ENCODE data around the gene ABLIM1.

Gene ABLIM1

GRCh38 chr10:114403541-114404161 is 254.4 kb downstream of the ABLIM1 start:
- Histone ChIP-seq H3K27me3 (ENCODE audit: control insufficient read depth in 1 of 2, insufficient read depth in 2 of 2, low read length in 2 of 2) (peaks cover 0 to 9% of the 10 kb centered on the region in 2 donors), H3K4me3 (ENCODE audit: low read depth in 1 of 2, low read length in 2 of 2) (peak overlapping the region; percentile 59 to 64), H3K36me3 (ENCODE audit: insufficient read depth, low read length) (no peaks in the 10 kb centered on the region), H3K4me1 (ENCODE audit: insufficient read depth, low read length) (peaks cover 49% of the 10 kb centered on the region), H3K9ac (ENCODE audit: low read length) (peak overlapping the region; percentile 34), H3K27ac (ENCODE audit: low read depth, low read length) (peak overlapping the region; percentile 56), H3K9me3 (ENCODE audit: low read length) (no peaks in the 10 kb centered on the region)

GRCh38 chr10:114402871-114403540 is 255.1 kb downstream of the ABLIM1 start:
- peaks cover 55% of the 10 kb centered on the region for H3K4me1 ChIP-seq (ENCODE audit: insufficient read depth, low read length)
- peak overlapping the region; percentile 10 for H3K27ac ChIP-seq (ENCODE audit: low read depth, low read length)
- no peaks in the 10 kb centered on the region for H3K36me3 ChIP-seq (ENCODE audit: insufficient read depth, low read length)
- no peaks in the 10 kb centered on the region for H3K9me3 ChIP-seq (ENCODE audit: low read length)
- peak overlapping the region; percentile 59 to 64 for H3K4me3 ChIP-seq (ENCODE audit: low read depth in 1 of 2, low read length in 2 of 2)
- H3K9ac ChIP-seq (ENCODE audit: low read length), result peak overlapping the region; percentile 34
- H3K27me3 ChIP-seq (ENCODE audit: control insufficient read depth in 1 of 2, insufficient read depth in 2 of 2, low read length in 2 of 2), result peaks cover 0 to 9% of the 10 kb centered on the region in 2 donors

- Histone ChIP-seq H3K4me1 (ENCODE audit: insufficient read depth, low read length) (peaks cover 55% of the 10 kb centered on the region), H3K9me3 (ENCODE audit: low read length) (no peaks in the 10 kb centered on the region), H3K27me3 (ENCODE audit: control insufficient read depth in 1 of 2, insufficient read depth in 2 of 2, low read length in 2 of 2) (peaks cover 0 to 9% of the 10 kb centered on the region in 2 donors), H3K36me3 (ENCODE audit: insufficient read depth, low read length) (no peaks in the 10 kb centered on the region), H3K9ac (ENCODE audit: low read length) (no peak overlapping the region), H3K27ac (ENCODE audit: low read depth, low read length) (no peak overlapping the region), H3K4me3 (ENCODE audit: low read depth in 1 of 2, low read length in 2 of 2) (no peak overlapping the region)
Observed at GRCh38 chr10:114402233-114402632, 255.8 kb downstream of the ABLIM1 start.

GRCh38 chr10:114401195-114401791 is 256.8 kb downstream of the ABLIM1 start:
- H3K4me3 ChIP-seq (ENCODE audit: low read depth in 1 of 2, low read length in 2 of 2), result no peak overlapping the region

GRCh38 chr10:114400091-114400490 is 258.0 kb downstream of the ABLIM1 start:
- Histone ChIP-seq H3K9ac (ENCODE audit: low read length) (no peak overlapping the region), H3K9me3 (ENCODE audit: low read length) (no peaks in the 10 kb centered on the region), H3K36me3 (ENCODE audit: insufficient read depth, low read length) (no peaks in the 10 kb centered on the region), H3K4me1 (ENCODE audit: insufficient read depth, low read length) (peaks cover 55% of the 10 kb centered on the region), H3K27ac (ENCODE audit: low read depth, low read length) (no peak overlapping the region), H3K27me3 (ENCODE audit: control insufficient read depth in 1 of 2, insufficient read depth in 2 of 2, low read length in 2 of 2) (peaks cover 0 to 9% of the 10 kb centered on the region in 2 donors), H3K4me3 (ENCODE audit: low read depth in 1 of 2, low read length in 2 of 2) (no peak overlapping the region)

More at GRCh38 chr10:114401195-114401791, 256.8 kb downstream of the ABLIM1 start:
- Histone ChIP-seq H3K9me3 (ENCODE audit: low read length) (no peaks in the 10 kb centered on the region), H3K27ac (ENCODE audit: low read depth, low read length) (peak overlapping the region; percentile 59), H3K36me3 (ENCODE audit: insufficient read depth, low read length) (no peaks in the 10 kb centered on the region), H3K9ac (ENCODE audit: low read length) (no peak overlapping the region), H3K4me1 (ENCODE audit: insufficient read depth, low read length) (peaks cover 55% of the 10 kb centered on the region), H3K27me3 (ENCODE audit: control insufficient read depth in 1 of 2, insufficient read depth in 2 of 2, low read length in 2 of 2) (peaks cover 0 to 9% of the 10 kb centered on the region in 2 donors)

- no peak overlapping the region for H3K9ac ChIP-seq (ENCODE audit: low read length)
- H3K4me1 ChIP-seq (ENCODE audit: insufficient read depth, low read length), result peaks cover 55% of the 10 kb centered on the region
- H3K27ac ChIP-seq (ENCODE audit: low read depth, low read length), result no peak overlapping the region
- no peak overlapping the region for H3K4me3 ChIP-seq (ENCODE audit: low read depth in 1 of 2, low read length in 2 of 2)
- no peaks in the 10 kb centered on the region for H3K9me3 ChIP-seq (ENCODE audit: low read length)
- H3K36me3 ChIP-seq (ENCODE audit: insufficient read depth, low read length), result no peaks in the 10 kb centered on the region
- H3K27me3 ChIP-seq (ENCODE audit: control insufficient read depth in 1 of 2, insufficient read depth in 2 of 2, low read length in 2 of 2), result peaks cover 0 to 9% of the 10 kb centered on the region in 2 donors
Observed at GRCh38 chr10:114399576-114399975, 258.5 kb downstream of the ABLIM1 start.

GRCh38 chr10:114398587-114399331 is 259.3 kb downstream of the ABLIM1 start:
- Histone ChIP-seq H3K4me1 (ENCODE audit: insufficient read depth, low read length) (peaks cover 59% of the 10 kb centered on the region), H3K4me3 (ENCODE audit: low read depth in 1 of 2, low read length in 2 of 2) (no peak overlapping the region)

GRCh38 chr10:114397651-114398145 is 260.4 kb downstream of the ABLIM1 start:
- no peaks in the 10 kb centered on the region for H3K9me3 ChIP-seq (ENCODE audit: low read length)
- peaks cover 58% of the 10 kb centered on the region for H3K4me1 ChIP-seq (ENCODE audit: insufficient read depth, low read length)
- H3K27me3 ChIP-seq (ENCODE audit: control insufficient read depth in 1 of 2, insufficient read depth in 2 of 2, low read length in 2 of 2), result no peaks in the 10 kb centered on the region
- H3K27ac ChIP-seq (ENCODE audit: low read depth, low read length), result peak overlapping the region; percentile 14
- no peak overlapping the region for H3K9ac ChIP-seq (ENCODE audit: low read length)
- peak overlapping the region in 1 of 2 donors; percentile 4 for H3K4me3 ChIP-seq (ENCODE audit: low read depth in 1 of 2, low read length in 2 of 2)
- no peaks in the 10 kb centered on the region for H3K36me3 ChIP-seq (ENCODE audit: insufficient read depth, low read length)

More at GRCh38 chr10:114398587-114399331, 259.3 kb downstream of the ABLIM1 start:
- no peak overlapping the region for H3K27ac ChIP-seq (ENCODE audit: low read depth, low read length)
- no peak overlapping the region for H3K9ac ChIP-seq (ENCODE audit: low read length)
- peaks cover 0 to 5% of the 10 kb centered on the region in 2 donors for H3K27me3 ChIP-seq (ENCODE audit: control insufficient read depth in 1 of 2, insufficient read depth in 2 of 2, low read length in 2 of 2)
- H3K36me3 ChIP-seq (ENCODE audit: insufficient read depth, low read length), result no peaks in the 10 kb centered on the region
- no peaks in the 10 kb centered on the region for H3K9me3 ChIP-seq (ENCODE audit: low read length)

GRCh38 chr10:114396464-114396863 is 261.6 kb downstream of the ABLIM1 start:
- H3K4me3 ChIP-seq (ENCODE audit: low read depth in 1 of 2, low read length in 2 of 2), result no peak overlapping the region
- H3K36me3 ChIP-seq (ENCODE audit: insufficient read depth, low read length), result no peaks in the 10 kb centered on the region
- no peaks in the 10 kb centered on the region for H3K9me3 ChIP-seq (ENCODE audit: low read length)
- peaks cover 51% of the 10 kb centered on the region for H3K4me1 ChIP-seq (ENCODE audit: insufficient read depth, low read length)
- no peaks in the 10 kb centered on the region for H3K27me3 ChIP-seq (ENCODE audit: control insufficient read depth in 1 of 2, insufficient read depth in 2 of 2, low read length in 2 of 2)
- H3K9ac ChIP-seq (ENCODE audit: low read length), result no peak overlapping the region
- no peak overlapping the region for H3K27ac ChIP-seq (ENCODE audit: low read depth, low read length)

GRCh38 chr10:114395366-114396022 is 262.6 kb downstream of the ABLIM1 start:
- Histone ChIP-seq H3K27ac (ENCODE audit: low read depth, low read length) (no peak overlapping the region), H3K4me3 (ENCODE audit: low read depth in 1 of 2, low read length in 2 of 2) (no peak overlapping the region), H3K27me3 (ENCODE audit: control insufficient read depth in 1 of 2, insufficient read depth in 2 of 2, low read length in 2 of 2) (no peaks in the 10 kb centered on the region), H3K9ac (ENCODE audit: low read length) (no peak overlapping the region), H3K4me1 (ENCODE audit: insufficient read depth, low read length) (peaks cover 46% of the 10 kb centered on the region), H3K36me3 (ENCODE audit: insufficient read depth, low read length) (no peaks in the 10 kb centered on the region), H3K9me3 (ENCODE audit: low read length) (no peaks in the 10 kb centered on the region)

Data from muscle layer of colon (tissue), 2 donors.